SK-N-SH (cell line): ENCODE data around the gene NEBL. TPM values are rescaled to one million over a fixed set of nuclear protein-coding genes. Genes with fewer than 3 reads are reported as not detected.

Experiments used
- CTCF ChIA-PET: fragments of 300-600, 350-600 bp; formaldehyde crosslinking; extraction: SDS; loops from one replicate; lab custom pipeline; 2021; lab: Yijun Ruan, JAX
- POLR2A ChIA-PET: fragments of 350-600 bp; sonication (Branson Sonifier 250); formaldehyde crosslinking; extraction: SDS; loops from one replicate; lab custom pipeline; 2020; ENCODE audit warnings: antibody characterized with exemption, inconsistent platforms; lab: Yijun Ruan, JAX
- DNase-seq: peaks from one replicate; pipeline ENCODE4 v3.0.0; 2012
- H2AFZ ChIP-seq: fragments of 200-600 bp; sonication (generic); 2 replicates; pipeline ENCODE4 v1.8.1; 2016; ENCODE audit warnings: antibody characterized with exemption, mild to moderate bottlenecking, low read depth
- H3F3A ChIP-seq: fragments of 200-600 bp; sonication (generic); replicated peaks from 2 replicates; pipeline ENCODE3; 2016; ENCODE audit warnings: antibody characterized with exemption, mild to moderate bottlenecking; ENCODE audit not compliant: insufficient read depth
- H3K27ac ChIP-seq, 2 experiments: fragments of 200-500 bp in 1 of 2; fragments of 200-600 bp in 1 of 2; sonication (Bioruptor generic) in 1 of 2; sonication (generic), shearing (Covaris generic) in 1 of 2; 2 replicates each; pipeline versions ENCODE4 v1.5.1 to v1.6.1; 2014 to 2016; ENCODE audit warnings: low read depth in 2 of 2, inconsistent platforms in 1 of 2, low read length in 1 of 2, mild to moderate bottlenecking in 1 of 2, mixed read lengths in 1 of 2
- H3K27me3 ChIP-seq: fragments of 200-600 bp; sonication (generic), shearing (Covaris generic); 2 replicates; pipeline ENCODE4 v1.6.1; 2016; ENCODE audit warnings: mixed run types; ENCODE audit not compliant: insufficient read depth
- H3K36me3 ChIP-seq, 2 experiments: fragments of 200-500 bp in 1 of 2; fragments of 200-600 bp in 1 of 2; sonication (Bioruptor generic) in 1 of 2; sonication (generic) in 1 of 2; replicated peaks in 1 of 2; 2 replicates each; pipeline versions ENCODE3 to v1.5.1; 2014 to 2016; ENCODE audit warnings: low read length in 1 of 2, mild to moderate bottlenecking in 1 of 2; ENCODE audit not compliant: insufficient read depth in 2 of 2, control insufficient read depth in 1 of 2
- H3K4me1 ChIP-seq, 2 experiments: fragments of 200-500 bp in 1 of 2; fragments of 200-600 bp in 1 of 2; sonication (Bioruptor generic) in 1 of 2; sonication (generic), shearing (Covaris generic) in 1 of 2; 2 replicates each; pipeline versions ENCODE4 v1.5.1 to v1.6.1; 2014 to 2016; ENCODE audit warnings: low read depth in 1 of 2, low read length in 1 of 2, mixed run types in 1 of 2; ENCODE audit not compliant: insufficient read depth in 2 of 2, control insufficient read depth in 1 of 2
- H3K4me2 ChIP-seq: fragments of 200-600 bp; sonication (generic), shearing (Covaris generic); 2 replicates; pipeline ENCODE4 v1.6.1; 2017; ENCODE audit warnings: mixed run types
- H3K4me3 ChIP-seq, 2 experiments: fragments of 200-500 bp in 1 of 2; fragments of 200-600 bp in 1 of 2; sonication (Bioruptor generic) in 1 of 2; sonication (generic), shearing (Covaris generic) in 1 of 2; 2 replicates each; pipeline versions ENCODE4 v1.5.1 to v1.8.1; 2014 to 2016; ENCODE audit warnings: low read depth in 2 of 2, inconsistent platforms in 1 of 2, low read length in 1 of 2, mild to moderate bottlenecking in 1 of 2, mixed read lengths in 1 of 2, moderate library complexity in 1 of 2
- H3K79me2 ChIP-seq: fragments of 200-600 bp; sonication (generic); 2 replicates; pipeline ENCODE4 v1.8.1; 2017; ENCODE audit warnings: mild to moderate bottlenecking; ENCODE audit not compliant: insufficient read depth
- H3K9ac ChIP-seq: fragments of 200-600 bp; sonication (generic); 2 replicates; pipeline ENCODE4 v1.6.1; 2017; ENCODE audit warnings: mixed run types
- H3K9me2 ChIP-seq: fragments of 200-600 bp; sonication (generic); 2 replicates; pipeline ENCODE4 v1.6.1; 2017; ENCODE audit warnings: mixed run types
- H3K9me3 ChIP-seq: fragments of 200-600 bp; sonication (generic); 2 replicates; pipeline ENCODE4 v1.6.1; 2017; ENCODE audit warnings: mixed run types, mild to moderate bottlenecking, moderate library complexity
- H4K20me1 ChIP-seq: fragments of 200-600 bp; sonication (generic); 2 replicates; pipeline ENCODE4 v1.6.1; 2017; ENCODE audit warnings: mild to moderate bottlenecking, mixed run types; ENCODE audit not compliant: insufficient read depth
- CTCF ChIP-seq: fragments of 200-600 bp; sonication (generic); IDR thresholded peaks from 2 replicates; pipeline ENCODE4 v1.6.1; 2017; ENCODE audit warnings: antibody characterized with exemption, mild to moderate bottlenecking, moderate library complexity
- FOSL2 ChIP-seq: IDR thresholded peaks from 2 replicates; pipeline ENCODE4 v1.4.0; 2012; ENCODE audit warnings: low read depth, mild to moderate bottlenecking, moderate library complexity, borderline replicate concordance
- FOXJ3 ChIP-seq: sonication (generic); formaldehyde crosslinking; IDR thresholded peaks from 2 replicates; pipeline ENCODE4 v1.5.1; 2020; ENCODE audit warnings: mild to moderate bottlenecking, missing genetic modification reagents
- IRF3 ChIP-seq: fragments of 150-350 bp; IDR thresholded peaks from 2 replicates; pipeline ENCODE4 v1.6.1; 2016; ENCODE audit warnings: mild to moderate bottlenecking, low read depth, low read length
- NRF1 ChIP-seq: IDR thresholded peaks from 2 replicates; pipeline ENCODE4 v1.6.1; 2012; ENCODE audit warnings: low read depth, mild to moderate bottlenecking, low read length
- PBX3 ChIP-seq: IDR thresholded peaks from 2 replicates; pipeline ENCODE4; 2012
- RAD21 ChIP-seq: IDR thresholded peaks from 2 replicates; pipeline ENCODE4 v1.6.1; 2012; ENCODE audit warnings: mild to moderate bottlenecking, low read length
- RFX5 ChIP-seq: IDR thresholded peaks from 2 replicates; pipeline ENCODE4 v1.6.1; 2012; ENCODE audit warnings: mild to moderate bottlenecking, improper control_type of control experiment, low read length
- SMC3 ChIP-seq: IDR thresholded peaks from 2 replicates; pipeline ENCODE4 v1.6.1; 2012; ENCODE audit warnings: low read depth, low read length, improper control_type of control experiment
- TCF12 ChIP-seq: IDR thresholded peaks from 2 replicates; pipeline ENCODE4 v1.4.0; 2012
- WGBS: methylation state at CpG from one replicate; pipeline ENCODE4 v1.1.6; 2017; ENCODE audit warnings: low lambda C conversion rate; 5-methylcytosine and 5-hydroxymethylcytosine counted together
- polyA plus RNA-seq, 3 experiments: library from polyadenylated mRNA; depleted of rRNA; stranded (reverse); fragments of >200 nt; gene quantifications; 2 replicates each; pipeline ENCODE4 v1.2.3, GENCODE V29; 2012

NEBL gene
- polyA plus RNA-seq, 1 of the 3 experiments (the other 2 are of a cell fraction), result 0.58 TPM

GRCh38 chr10:20858292-20859124 is 38.6 kb downstream of the NEBL start:
- WGBS, result 0% methylated on average over 2 of the region's 2 CpGs

More at GRCh38 chr10:20858292-20859124, 38.6 kb downstream of the NEBL start:
- no peak overlapping the region for H3K9ac ChIP-seq
- TF ChIP-seq SMC3 (peak; percentile 28; the same call in 1 of the 2 replicates), FOSL2 (no peak), RAD21 (peak; percentile 83), NRF1 (no peak), CTCF (peak; percentile 76), RFX5 (no peak), PBX3 (no peak), FOXJ3 (CRISPR knock-in tag) (no peak), IRF3 (no peak), TCF12 (no peak)
- TF ChIP-seq, all 33 proteins: peak for 3
- peaks cover 0 to 7% of the 10 kb centered on the region in 2 experiments; a peak in 1 of 4 replicates for H3K4me1 ChIP-seq
- H3K27ac ChIP-seq, result peak overlapping the region in 1 of 2 experiments; percentile 55; a peak in 2 of 4 replicates
- H3K36me3 ChIP-seq, result peaks cover 0 to 11% of the 10 kb centered on the region in 2 experiments
- no peaks in the 10 kb centered on the region for H4K20me1 ChIP-seq
- no peaks in the 10 kb centered on the region for H3K27me3 ChIP-seq
- no peak overlapping the region; the same call in 1 of the 2 replicates for H2AFZ ChIP-seq
- ChIA-PET POLR2A (no interaction called here), CTCF (interaction anchor here (0.7 to 2.2 kb wide), 8 partner anchors 11 to 744 kb away, joined by 3 to 11 read pairs (median 4); no protein-coding TSS in a partner anchor)
- H3F3A ChIP-seq, result no peaks in the 10 kb centered on the region
- DNase-seq, result peak; percentile 10
- H3K9me3 ChIP-seq, result no peaks in the 10 kb centered on the region
- no peak overlapping the region for H3K4me3 ChIP-seq
- H3K9me2 ChIP-seq, result no peaks in the 10 kb centered on the region
- H3K79me2 ChIP-seq, result no peaks in the 10 kb centered on the region
- no peak overlapping the region for H3K4me2 ChIP-seq
